ENCODE data around the gene IFRD2. TPM values are rescaled to one million over a fixed set of nuclear protein-coding genes. Genes with fewer than 3 reads are reported as not detected.
"Not testable (repeated sequence)": the region's sequence is repeated elsewhere in the genome, so short reads cannot be mapped to it uniquely, and the experiment has no call there.

Gene IFRD2
- total RNA-seq, 1 donor from 2014 or later, result 38.2 TPM

GRCh38 chr3:50290161-50290641 is 2.0 kb downstream of the IFRD2 start:
- H3K4me1 Mint-ChIP-seq (ENCODE audit: low read depth, unreplicated experiment), result peaks cover 8% of the 10 kb centered on the region
- H3K4me3 Mint-ChIP-seq (ENCODE audit: unreplicated experiment), result no peak overlapping the region
- H3K9me3 Mint-ChIP-seq (ENCODE audit: unreplicated experiment), result peaks cover 4% of the 10 kb centered on the region
- H3K27me3 Mint-ChIP-seq (ENCODE audit: unreplicated experiment), result peaks cover 2% of the 10 kb centered on the region
- TF ChIP-seq CTCF (IDR thresholded peaks at IDR 0.05; ENCODE audit: partially characterized antibody, unreplicated experiment), result no peak
- DNase-seq, result no peak
- H3K36me3 Mint-ChIP-seq (ENCODE audit: unreplicated experiment), result no peaks in the 10 kb centered on the region
- H3K27ac Mint-ChIP-seq (ENCODE audit: unreplicated experiment), result no peak overlapping the region

GRCh38 chr3:50289130-50289529 is 3.1 kb downstream of the IFRD2 start:
- Mint-ChIP-seq H3K36me3 (ENCODE audit: unreplicated experiment) (no peaks in the 10 kb centered on the region), H3K4me3 (ENCODE audit: unreplicated experiment) (no peak overlapping the region), H3K27me3 (ENCODE audit: unreplicated experiment) (peaks cover 2% of the 10 kb centered on the region), H3K9me3 (ENCODE audit: unreplicated experiment) (peaks cover 4% of the 10 kb centered on the region), H3K4me1 (ENCODE audit: low read depth, unreplicated experiment) (peaks cover 8% of the 10 kb centered on the region), H3K27ac (ENCODE audit: unreplicated experiment) (no peak overlapping the region)
- TF ChIP-seq CTCF (IDR thresholded peaks at IDR 0.05; ENCODE audit: partially characterized antibody, unreplicated experiment), result no peak
- no peak for DNase-seq

- no peak overlapping the region for H3K27ac Mint-ChIP-seq (ENCODE audit: unreplicated experiment)
- TF ChIP-seq CTCF (IDR thresholded peaks at IDR 0.05; ENCODE audit: partially characterized antibody, unreplicated experiment), result no peak
- no peaks in the 10 kb centered on the region for H3K36me3 Mint-ChIP-seq (ENCODE audit: unreplicated experiment)
- peaks cover 2% of the 10 kb centered on the region for H3K27me3 Mint-ChIP-seq (ENCODE audit: unreplicated experiment)
- no peak for DNase-seq
- H3K9me3 Mint-ChIP-seq (ENCODE audit: unreplicated experiment), result peaks cover 4% of the 10 kb centered on the region
- peaks cover 8% of the 10 kb centered on the region for H3K4me1 Mint-ChIP-seq (ENCODE audit: low read depth, unreplicated experiment)
- H3K4me3 Mint-ChIP-seq (ENCODE audit: unreplicated experiment), result no peak overlapping the region
These were observed 3.7 kb downstream of the IFRD2 start for GRCh38 chr3:50288387-50289007.

GRCh38 chr3:50287262-50287661 is 5.0 kb downstream of the IFRD2 start:
- Mint-ChIP-seq H3K27me3 (ENCODE audit: unreplicated experiment) (peaks cover 1% of the 10 kb centered on the region), H3K9me3 (ENCODE audit: unreplicated experiment) (peaks cover 2% of the 10 kb centered on the region), H3K4me1 (ENCODE audit: low read depth, unreplicated experiment) (peaks cover 3% of the 10 kb centered on the region), H3K4me3 (ENCODE audit: unreplicated experiment) (no peak overlapping the region), H3K36me3 (ENCODE audit: unreplicated experiment) (no peaks in the 10 kb centered on the region), H3K27ac (ENCODE audit: unreplicated experiment) (no peak overlapping the region)
- TF ChIP-seq CTCF (IDR thresholded peaks at IDR 0.05; ENCODE audit: partially characterized antibody, unreplicated experiment), result no peak
- DNase-seq, result no peak

- TF ChIP-seq CTCF (IDR thresholded peaks at IDR 0.05; ENCODE audit: partially characterized antibody, unreplicated experiment), result no peak
- H3K4me1 Mint-ChIP-seq (ENCODE audit: low read depth, unreplicated experiment), result peaks cover 3% of the 10 kb centered on the region
- no peak for DNase-seq
- H3K27me3 Mint-ChIP-seq (ENCODE audit: unreplicated experiment), result peaks cover 1% of the 10 kb centered on the region
- H3K36me3 Mint-ChIP-seq (ENCODE audit: unreplicated experiment), result no peaks in the 10 kb centered on the region
- no peak overlapping the region for H3K27ac Mint-ChIP-seq (ENCODE audit: unreplicated experiment)
- H3K4me3 Mint-ChIP-seq (ENCODE audit: unreplicated experiment), result no peak overlapping the region
- peaks cover 2% of the 10 kb centered on the region for H3K9me3 Mint-ChIP-seq (ENCODE audit: unreplicated experiment)
These were observed 5.7 kb downstream of the IFRD2 start for GRCh38 chr3:50286322-50287227.

- not testable (repeated sequence) for H3K9me3 Mint-ChIP-seq (ENCODE audit: unreplicated experiment); H3K27ac Mint-ChIP-seq (ENCODE audit: unreplicated experiment); H3K4me3 Mint-ChIP-seq (ENCODE audit: unreplicated experiment); H3K36me3 Mint-ChIP-seq (ENCODE audit: unreplicated experiment); H3K27me3 Mint-ChIP-seq (ENCODE audit: unreplicated experiment); DNase-seq; H3K4me1 Mint-ChIP-seq (ENCODE audit: low read depth, unreplicated experiment)
These were observed 8.1 kb downstream of the IFRD2 start for GRCh38 chr3:50284121-50284520.
